Body of pancreas (tissue), 4 donors: ENCODE data around the gene C5AR2.

Experiments used
- POLR2A ChIP-seq, 3 donors: fragments of 450-650 bp; IDR thresholded peaks; one replicate each; pipeline ENCODE4 v1.6.1; 2016; ENCODE audit warnings: antibody characterized with exemption in 3 of 3, mild to moderate bottlenecking in 2 of 3
- TF ChIP-seq, protein P1 (sequence below), 7 experiments: fragments of 450-650 bp in 4 of 7; fragments of 200-600 bp in 3 of 7; sonication (generic) in 3 of 7; IDR thresholded peaks; one replicate each; pipeline ENCODE4 v1.5.1; 2016 to 2019; ENCODE audit warnings: antibody characterized with exemption in 7 of 7

- TF ChIP-seq, protein P1, sequence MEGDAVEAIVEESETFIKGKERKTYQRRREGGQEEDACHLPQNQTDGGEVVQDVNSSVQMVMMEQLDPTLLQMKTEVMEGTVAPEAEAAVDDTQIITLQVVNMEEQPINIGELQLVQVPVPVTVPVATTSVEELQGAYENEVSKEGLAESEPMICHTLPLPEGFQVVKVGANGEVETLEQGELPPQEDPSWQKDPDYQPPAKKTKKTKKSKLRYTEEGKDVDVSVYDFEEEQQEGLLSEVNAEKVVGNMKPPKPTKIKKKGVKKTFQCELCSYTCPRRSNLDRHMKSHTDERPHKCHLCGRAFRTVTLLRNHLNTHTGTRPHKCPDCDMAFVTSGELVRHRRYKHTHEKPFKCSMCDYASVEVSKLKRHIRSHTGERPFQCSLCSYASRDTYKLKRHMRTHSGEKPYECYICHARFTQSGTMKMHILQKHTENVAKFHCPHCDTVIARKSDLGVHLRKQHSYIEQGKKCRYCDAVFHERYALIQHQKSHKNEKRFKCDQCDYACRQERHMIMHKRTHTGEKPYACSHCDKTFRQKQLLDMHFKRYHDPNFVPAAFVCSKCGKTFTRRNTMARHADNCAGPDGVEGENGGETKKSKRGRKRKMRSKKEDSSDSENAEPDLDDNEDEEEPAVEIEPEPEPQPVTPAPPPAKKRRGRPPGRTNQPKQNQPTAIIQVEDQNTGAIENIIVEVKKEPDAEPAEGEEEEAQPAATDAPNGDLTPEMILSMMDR (IDR thresholded peaks at IDR 0.05): peak; percentile 71 to 83 (median 81)
- no peak for TF ChIP-seq POLR2A (IDR thresholded peaks at IDR 0.05)
These were observed 59.7 kb downstream of the C5AR2 start for GRCh38 chr19:47391510-47392223.
